Neural cell (in vitro differentiated cells): ENCODE results near the gene SAMD1. TPM values are rescaled to one million over a fixed set of nuclear protein-coding genes. Genes with fewer than 3 reads are reported as not detected.
A peak's percentile ranks its signal among the peaks of the same experiment; 100 is the strongest.

ENCODE experiments used
- H2AFZ ChIP-seq: fragments of 200-600, 300-800 bp; sonication (generic), shearing (Covaris generic); 2 replicates; pipeline ENCODE4 v1.6.0; 2014; ENCODE audit warnings: low read depth, mild to moderate bottlenecking, antibody characterized with exemption, low read length, moderate library complexity
- H3F3A ChIP-seq: fragments of 200-600 bp; shearing (Covaris generic); 2 replicates; pipeline ENCODE4 v1.6.1; 2016; ENCODE audit warnings: mild to moderate bottlenecking, moderate library complexity, mixed read lengths, antibody characterized with exemption, low read length; ENCODE audit not compliant: insufficient read depth, poor library complexity, severe bottlenecking
- H3K27ac ChIP-seq: fragments of 200-600, 300-800 bp; sonication (generic), shearing (Covaris generic); 2 replicates; pipeline ENCODE4 v1.5.1; 2014; ENCODE audit warnings: mild to moderate bottlenecking, low read length, moderate library complexity
- H3K27me3 ChIP-seq: fragments of 300-800, 200-600 bp; sonication (generic), shearing (Covaris generic); 2 replicates; pipeline ENCODE4 v1.6.0; 2014; ENCODE audit warnings: mild to moderate bottlenecking, low read depth, low read length, moderate library complexity; ENCODE audit not compliant: insufficient read depth
- H3K36me3 ChIP-seq: fragments of 300-800, 200-600 bp; sonication (generic), shearing (Covaris generic); 2 replicates; pipeline ENCODE4 v1.5.1; 2014; ENCODE audit warnings: mild to moderate bottlenecking, antibody characterized with exemption, low read length, moderate library complexity; ENCODE audit not compliant: insufficient read depth
- H3K4me2 ChIP-seq: fragments of 300-800, 200-600 bp; sonication (generic), shearing (Covaris generic); 2 replicates; pipeline ENCODE4 v1.6.0; 2014; ENCODE audit warnings: mild to moderate bottlenecking, low read length
- H3K4me3 ChIP-seq: fragments of 300-800, 200-600 bp; sonication (generic), shearing (Covaris generic); 2 replicates; pipeline ENCODE4 v1.5.1; 2014; ENCODE audit warnings: mild to moderate bottlenecking, low read length, moderate library complexity
- H3K79me2 ChIP-seq: fragments of 200-600 bp; shearing (Covaris generic); replicated peaks from 2 replicates; pipeline ENCODE4 v1.6.0; 2014; ENCODE audit warnings: mild to moderate bottlenecking, low read length, moderate library complexity; ENCODE audit not compliant: insufficient read depth
- H3K9ac ChIP-seq: fragments of 300-800, 200-600 bp; sonication (generic), shearing (Covaris generic); 2 replicates; pipeline ENCODE4 v1.6.1; 2016; ENCODE audit warnings: mild to moderate bottlenecking, low read length, mixed read lengths
- H3K9me2 ChIP-seq: fragments of 200-600 bp; shearing (Covaris generic); 2 replicates; pipeline ENCODE4 v1.6.1; 2016; ENCODE audit warnings: mild to moderate bottlenecking, low read length, mixed read lengths; ENCODE audit not compliant: insufficient read depth
- H3K9me3 ChIP-seq: fragments of 200-600, 300-800 bp; sonication (generic), shearing (Covaris generic); 2 replicates; pipeline ENCODE4 v1.6.1; 2016; ENCODE audit warnings: mild to moderate bottlenecking, mixed run types, low read length, moderate library complexity, mixed read lengths
- H4K20me1 ChIP-seq: fragments of 200-600 bp; shearing (Covaris generic); 2 replicates; pipeline ENCODE4 v1.6.1; 2016; ENCODE audit warnings: mild to moderate bottlenecking, mixed run types; ENCODE audit not compliant: insufficient read depth
- CTCF ChIP-seq: fragments of 450-650 bp; IDR thresholded peaks from 2 replicates; pipeline ENCODE4 v1.5.1; 2014; ENCODE audit warnings: antibody characterized with exemption, mild to moderate bottlenecking, moderate library complexity; ENCODE audit not compliant: poor library complexity, severe bottlenecking
- EP300 ChIP-seq: fragments of 450-650 bp; conservative IDR thresholded peaks from 2 replicates; pipeline ENCODE4 v1.6.1; 2014; ENCODE audit warnings: antibody characterized with exemption, mild to moderate bottlenecking, moderate library complexity; ENCODE audit not compliant: poor library complexity, severe bottlenecking
- EZH2 ChIP-seq: fragments of 200-600, 300-800 bp; shearing (Covaris generic), sonication (generic); IDR thresholded peaks from 2 replicates; pipeline ENCODE4 v1.6.1; 2014; ENCODE audit warnings: antibody characterized with exemption, low read length, borderline replicate concordance, mild to moderate bottlenecking; ENCODE audit not compliant: insufficient read depth, poor library complexity, severe bottlenecking
- MXI1 ChIP-seq: fragments of 450-650 bp; conservative IDR thresholded peaks from 2 replicates; pipeline ENCODE4 v1.6.1; 2014; ENCODE audit warnings: antibody characterized with exemption, mild to moderate bottlenecking; ENCODE audit not compliant: poor library complexity, severe bottlenecking
- POLR2AphosphoS5 ChIP-seq: IDR thresholded peaks from 2 replicates; pipeline ENCODE4 v1.6.1; 2012
- RAD21 ChIP-seq: fragments of 450-650 bp; conservative IDR thresholded peaks from 2 replicates; pipeline ENCODE4 v1.6.1; 2014; ENCODE audit warnings: antibody characterized with exemption, mild to moderate bottlenecking, moderate library complexity
- REST ChIP-seq: IDR thresholded peaks from 2 replicates; pipeline ENCODE4 v1.6.1; 2012; ENCODE audit warnings: borderline replicate concordance
- SMC3 ChIP-seq: fragments of 450-650 bp; conservative IDR thresholded peaks from 2 replicates; pipeline ENCODE4 v1.6.1; 2014; ENCODE audit warnings: antibody characterized with exemption, mild to moderate bottlenecking, moderate library complexity; ENCODE audit not compliant: poor library complexity
- TAF1 ChIP-seq: IDR thresholded peaks from 2 replicates; pipeline ENCODE4 v1.6.1; 2012; ENCODE audit warnings: low read depth
- polyA plus RNA-seq: library from polyadenylated mRNA; depleted of rRNA; stranded (reverse); fragments of >200 nt; gene quantifications from 2 replicates; pipeline ENCODE4 v1.2.3, GENCODE V29; 2014

The SAMD1 gene
- polyA plus RNA-seq, 1 donor from 2014 or later = 38.1 TPM

- no peaks in the 10 kb centered on the region for H4K20me1 ChIP-seq
- peak overlapping the region; percentile 82 for H3K4me3 ChIP-seq
- no peaks in the 10 kb centered on the region for H3K27me3 ChIP-seq
- no peaks in the 10 kb centered on the region for H3K79me2 ChIP-seq
- H3K9me2 ChIP-seq = no peaks in the 10 kb centered on the region
- peak overlapping the region; percentile 61 for H3K27ac ChIP-seq
- no peak for TF ChIP-seq EZH2
- peak; percentile 62 for TF ChIP-seq REST
- peak; percentile 74 for TF ChIP-seq TAF1
- TF ChIP-seq POLR2AphosphoS5 = no peak
- TF ChIP-seq RAD21 = no peak
- TF ChIP-seq EP300 = no peak
- TF ChIP-seq SMC3 = no peak
- TF ChIP-seq MXI1 = peak; percentile 41
- peak; percentile 8 for TF ChIP-seq CTCF
- no peaks in the 10 kb centered on the region for H3K9me3 ChIP-seq
- H3K4me2 ChIP-seq = peak overlapping the region; percentile 54
- H3K36me3 ChIP-seq = no peaks in the 10 kb centered on the region
- H3F3A ChIP-seq = no peaks in the 10 kb centered on the region
- peak overlapping the region; percentile 75 for H3K9ac ChIP-seq
- H2AFZ ChIP-seq = peak overlapping the region; percentile 94
These were observed 9.4 kb downstream of the SAMD1 start for GRCh38 chr19:14080887-14081796.

GRCh38 chr19:14078411-14078810, 12.1 kb downstream of the SAMD1 start:
- Histone ChIP-seq H3K4me2 (no peak overlapping the region), H3K27me3 (no peaks in the 10 kb centered on the region), H3K79me2 (no peaks in the 10 kb centered on the region), H4K20me1 (no peaks in the 10 kb centered on the region), H3K9ac (no peak overlapping the region), H2AFZ (no peak overlapping the region), H3F3A (no peaks in the 10 kb centered on the region), H3K9me2 (no peaks in the 10 kb centered on the region), H3K9me3 (no peaks in the 10 kb centered on the region), H3K27ac (no peak overlapping the region), H3K4me3 (no peak overlapping the region), H3K36me3 (no peaks in the 10 kb centered on the region)
- TF ChIP-seq EP300 (no peak), RAD21 (no peak), TAF1 (no peak), SMC3 (no peak), CTCF (no peak), REST (no peak), EZH2 (no peak), POLR2AphosphoS5 (no peak), MXI1 (no peak)
